Natural killer cell (primary cell): ENCODE measurements around the gene TYW1B. TPM values are rescaled to one million over a fixed set of nuclear protein-coding genes. Genes with fewer than 3 reads are reported as not detected.
"Not testable (repeated sequence)": the region's sequence is repeated elsewhere in the genome, so short reads cannot be mapped to it uniquely, and the experiment has no call there.

Experiments used
- ATAC-seq, 3 donors: fragments of 150-1000 bp in 2 of 3; fragments of 200-7000 bp in 1 of 3; cut with Tn5 transposase; 1 replicate in 1 of 3; 2 replicates in 2 of 3; pipeline ENCODE4 v1.10.0; 2021; ENCODE audit warnings: mild to moderate bottlenecking in 2 of 3, moderate library complexity in 2 of 3
- DNase-seq, 2 donors: peaks; one replicate each; pipeline versions ENCODE4 v3.0.0 to v3.0.0-alpha.2; 2013 to 2021; ENCODE audit warnings: mixed read lengths in 1 of 2
- H3K27ac ChIP-seq: one replicate; pipeline ENCODE4 v1.5.1; 2013; ENCODE audit warnings: mild to moderate bottlenecking, low read length
- H3K27me3 ChIP-seq: one replicate; pipeline ENCODE4 v1.6.1; 2013; ENCODE audit warnings: low read length; ENCODE audit not compliant: control insufficient read depth, insufficient read depth
- H3K36me3 ChIP-seq: one replicate; pipeline ENCODE4 v1.6.1; 2013; ENCODE audit warnings: low read length; ENCODE audit not compliant: control insufficient read depth, insufficient read depth
- H3K4me1 ChIP-seq: one replicate; pipeline ENCODE4 v1.6.1; 2013; ENCODE audit warnings: low read length; ENCODE audit not compliant: control insufficient read depth, insufficient read depth
- H3K4me3 ChIP-seq: one replicate; pipeline ENCODE4 v1.5.1; 2013; ENCODE audit warnings: low read length
- H3K9me3 ChIP-seq: one replicate; pipeline ENCODE4 v1.6.1; 2013; ENCODE audit warnings: low read length; ENCODE audit not compliant: control insufficient read depth, insufficient read depth
- H3K27ac Mint-ChIP-seq, 2 donors: one replicate each; pipeline ENCODE4 v1.8.0; 2022; ENCODE audit warnings: mild to moderate bottlenecking in 2 of 2, mixed read lengths in 2 of 2, moderate library complexity in 1 of 2
- H3K27me3 Mint-ChIP-seq, 2 donors: one replicate each; pipeline ENCODE4 v1.8.0; 2022; ENCODE audit warnings: low read depth in 2 of 2, mixed read lengths in 2 of 2
- H3K36me3 Mint-ChIP-seq: one replicate; pipeline ENCODE4 v1.8.0; 2022; ENCODE audit warnings: mixed read lengths
- H3K4me1 Mint-ChIP-seq, 2 donors: one replicate each; pipeline ENCODE4 v1.8.0; 2022; ENCODE audit warnings: mixed read lengths in 2 of 2
- H3K4me3 Mint-ChIP-seq: one replicate; pipeline ENCODE4 v1.8.0; 2022; ENCODE audit warnings: mild to moderate bottlenecking, moderate library complexity, mixed read lengths
- H3K9me3 Mint-ChIP-seq, 2 donors: one replicate each; pipeline ENCODE4 v1.8.0; 2022; ENCODE audit warnings: mixed read lengths in 2 of 2
- WGBS: methylation state at CpG from one replicate; pipeline ENCODE4 v1.1.7; 2013; ENCODE audit warnings: missing lambda C conversion rate; ENCODE audit not compliant: insufficient coverage; 5-methylcytosine and 5-hydroxymethylcytosine counted together
- intact Hi-C: fragments of 100-400 bp; cut with micrococcal nuclease; formaldehyde crosslinking; loops from one replicate; pipeline ENCODE4 v1.14.2; 2022
- total RNA-seq, 4 donors: library from RNA; stranded (reverse); fragments of 120-200 nt in 1 of 4; gene quantifications; one replicate each; pipeline versions ENCODE4 v1.2.3 to v1.2.4, GENCODE V29; 2013 to 2022
- TF ChIP-seq, protein P1 (sequence below): fragments of 200-600 bp; IDR thresholded peaks from one replicate; pipeline ENCODE4 v1.8.0; 2022; ENCODE audit warnings: antibody characterized with exemption

The TYW1B gene
- total RNA-seq, 3 donors from 2014 or later (not counting 1 experiment from before 2014, with no cell fraction given), result 7.2 to 12.9 (median 7.9) TPM

DNA sequence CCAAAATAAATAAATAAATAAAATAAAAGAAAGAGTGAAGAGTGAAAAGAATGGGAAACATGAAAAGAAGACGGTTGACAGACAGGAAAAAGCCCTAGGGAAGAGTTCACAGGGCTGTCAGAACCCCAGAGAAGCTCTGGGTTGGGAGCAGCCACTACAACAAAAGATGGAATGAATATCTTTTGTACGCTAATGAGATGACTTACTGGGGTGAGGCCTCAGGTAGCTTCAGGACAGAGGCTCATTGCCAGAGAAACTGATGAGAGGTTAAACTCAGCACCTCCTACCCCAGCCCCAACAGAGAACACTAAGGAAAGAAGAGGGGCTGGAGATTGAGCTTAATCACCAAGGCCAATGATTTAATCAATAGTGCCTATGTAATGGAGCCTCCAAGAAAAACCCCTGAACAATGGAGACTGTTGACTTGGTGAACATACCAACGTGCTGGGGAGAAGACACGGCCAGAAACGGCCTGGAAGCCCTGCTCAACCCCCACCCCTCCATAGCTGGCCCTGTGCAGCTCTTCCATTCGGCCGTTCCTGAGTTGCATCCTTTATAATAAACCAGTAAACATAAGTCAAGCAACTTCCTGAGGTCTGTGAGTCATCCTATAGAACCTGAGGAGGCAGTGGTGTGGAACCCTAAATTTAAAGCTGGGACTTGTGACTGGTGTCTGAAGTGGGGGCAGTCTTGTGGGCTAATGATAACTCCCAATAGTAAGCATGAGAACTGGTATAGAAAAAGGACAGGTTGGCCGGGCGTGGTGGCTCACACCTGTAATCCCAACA is 11.4 kb downstream of the TYW1B start:
- H3K27me3 Mint-ChIP-seq, H3K4me3 ChIP-seq, H3K36me3 ChIP-seq, intact Hi-C loops, H3K27ac ChIP-seq, ATAC-seq, H3K9me3 Mint-ChIP-seq, H3K4me3 Mint-ChIP-seq, H3K36me3 Mint-ChIP-seq, DNase-seq, H3K9me3 ChIP-seq, H3K27me3 ChIP-seq, H3K27ac Mint-ChIP-seq: not testable (repeated sequence)
- 97% methylated on average over 9 of the region's 9 CpGs for WGBS
- peaks cover 18 to 27% of the 10 kb centered on the region in 2 donors for H3K4me1 Mint-ChIP-seq
- H3K4me1 ChIP-seq, result peaks cover 11% of the 10 kb centered on the region

DNA sequence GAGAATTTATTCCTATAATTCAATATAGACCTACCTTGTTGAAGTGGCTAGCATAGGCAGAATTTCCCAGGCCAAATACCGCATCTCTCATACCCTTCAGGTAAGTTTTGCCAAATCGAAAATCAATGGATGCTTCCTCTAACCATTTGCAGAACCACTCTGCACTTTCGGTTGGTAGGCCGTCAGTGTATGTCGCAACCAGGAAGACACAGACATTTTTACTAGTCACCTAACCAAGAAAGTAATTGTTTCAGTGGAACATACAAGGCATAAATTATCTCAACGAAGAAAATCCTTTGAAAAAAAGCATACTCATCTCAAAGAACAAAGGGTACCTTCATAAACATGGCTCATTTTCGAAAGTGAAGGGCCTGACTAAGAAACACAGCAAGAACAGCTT is 17.6 kb downstream of the TYW1B start:
- H3K4me1 Mint-ChIP-seq, H3K27me3 ChIP-seq, H3K4me3 Mint-ChIP-seq, intact Hi-C loops, H3K27ac ChIP-seq, H3K27me3 Mint-ChIP-seq, H3K9me3 ChIP-seq, ATAC-seq, H3K4me3 ChIP-seq, H3K9me3 Mint-ChIP-seq, H3K27ac Mint-ChIP-seq, DNase-seq, H3K4me1 ChIP-seq: not testable (repeated sequence)
- WGBS, result 84% methylated on average over 4 of the region's 7 CpGs
- H3K36me3 Mint-ChIP-seq, result peaks cover 10% of the 10 kb centered on the region
- H3K36me3 ChIP-seq, result peaks cover 10% of the 10 kb centered on the region

DNA sequence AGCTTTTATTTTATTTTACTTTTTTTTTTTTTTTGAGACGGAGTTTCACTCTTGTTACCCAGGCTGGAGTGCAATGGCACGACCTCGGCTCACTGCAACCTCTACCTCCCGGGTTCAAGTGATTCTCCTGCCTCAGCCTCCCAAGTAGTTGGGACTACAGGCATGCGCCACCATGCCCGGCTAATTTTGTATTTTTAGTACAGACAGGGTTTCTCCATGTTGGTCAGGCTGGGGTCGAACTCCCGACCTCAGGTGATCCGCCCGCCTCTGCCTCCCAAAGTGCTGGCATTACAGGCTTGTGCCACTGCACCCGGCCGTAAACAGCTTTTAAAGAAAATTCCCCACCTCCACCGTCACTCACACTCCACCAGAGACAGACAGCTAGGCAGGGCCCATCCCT is 19.5 kb downstream of the TYW1B start:
- WGBS, result 97% methylated on average over 13 of the region's 13 CpGs
- ATAC-seq, H3K27ac ChIP-seq, H3K27me3 Mint-ChIP-seq, H3K4me1 ChIP-seq, H3K4me3 ChIP-seq, H3K9me3 ChIP-seq, DNase-seq, H3K4me3 Mint-ChIP-seq, H3K9me3 Mint-ChIP-seq, H3K4me1 Mint-ChIP-seq, intact Hi-C loops, H3K27ac Mint-ChIP-seq, H3K27me3 ChIP-seq: not testable (repeated sequence)
- peaks cover 10% of the 10 kb centered on the region for H3K36me3 ChIP-seq
- H3K36me3 Mint-ChIP-seq, result peaks cover 10% of the 10 kb centered on the region

DNA sequence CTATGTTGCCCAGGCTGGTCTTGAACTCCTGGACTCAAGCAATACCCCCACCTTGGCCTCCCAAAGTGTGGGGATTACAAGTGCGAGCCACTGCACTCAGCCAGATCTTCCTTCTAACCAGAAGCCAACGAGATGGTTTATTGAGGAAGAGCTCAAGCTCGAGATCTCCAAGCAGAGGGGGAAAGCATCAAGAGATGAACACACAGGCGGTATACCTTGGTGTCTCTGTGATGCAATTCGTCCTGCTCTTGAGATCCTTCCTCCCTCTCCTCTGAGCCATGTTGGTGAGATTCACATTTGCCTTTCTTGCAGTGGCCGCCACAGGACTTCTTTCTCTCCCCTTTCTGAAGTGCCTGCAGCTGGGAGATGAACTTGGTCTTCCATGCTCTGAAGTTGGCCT is 21.1 kb downstream of the TYW1B start:
- peaks cover 12% of the 10 kb centered on the region for H3K36me3 ChIP-seq
- peaks cover 15% of the 10 kb centered on the region for H3K36me3 Mint-ChIP-seq
- 89% methylated on average over 6 of the region's 6 CpGs for WGBS

DNA sequence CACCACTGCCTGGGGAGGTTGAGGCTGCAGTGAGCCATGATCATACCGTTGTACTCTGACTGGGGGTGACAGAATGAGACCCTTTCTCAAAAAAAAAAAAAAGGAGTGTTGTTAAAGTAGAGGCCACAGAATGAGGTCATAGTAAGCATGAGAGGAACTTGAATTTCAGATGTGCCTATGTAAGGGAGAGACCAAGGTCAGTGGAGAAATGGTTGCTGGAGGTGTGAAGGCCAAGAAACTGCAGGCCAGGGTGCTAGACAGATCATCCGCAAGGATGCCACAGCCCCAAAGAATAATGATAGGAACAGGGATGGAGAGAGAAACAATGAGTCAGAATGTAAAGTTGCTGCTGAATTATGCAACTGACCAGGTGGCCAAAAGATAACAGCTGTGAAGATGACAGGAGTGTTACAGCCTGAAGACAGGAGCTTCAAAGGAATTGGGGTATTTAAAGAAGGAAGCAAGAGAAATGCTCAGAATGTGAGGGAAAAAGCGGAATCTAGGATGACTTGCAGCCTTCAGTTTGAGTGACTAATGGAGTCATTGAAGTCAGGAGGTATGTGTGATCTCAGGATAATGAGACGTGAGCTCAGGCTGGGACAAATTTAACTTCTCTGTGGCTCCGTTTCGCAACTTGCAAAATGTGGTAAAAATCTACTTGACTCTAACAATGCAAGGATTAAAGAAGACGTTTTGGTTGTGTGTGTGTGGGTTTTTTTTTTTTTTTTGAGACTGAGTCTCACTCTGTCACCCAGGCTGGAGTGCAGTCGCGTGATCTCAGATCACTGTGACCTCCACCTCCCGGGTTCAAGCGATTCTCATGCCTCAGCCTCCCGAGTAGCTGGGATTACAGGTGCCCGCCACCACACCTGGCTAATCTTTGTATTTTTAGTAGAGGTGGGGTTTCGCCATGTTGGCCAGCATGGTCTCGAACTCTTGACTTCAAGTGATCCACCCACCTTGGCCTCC is 22.2 kb downstream of the TYW1B start:
- intact Hi-C loops, result no loop called here
- Mint-ChIP-seq H3K9me3 (no peaks in the 10 kb centered on the region), H3K4me1 (no peaks in the 10 kb centered on the region), H3K27ac (no peak overlapping the region), H3K27me3 (no peaks in the 10 kb centered on the region), H3K4me3 (no peak overlapping the region), H3K36me3 (peaks cover 16% of the 10 kb centered on the region)
- Histone ChIP-seq H3K9me3 (no peaks in the 10 kb centered on the region), H3K27ac (no peak overlapping the region), H3K4me3 (no peak overlapping the region), H3K27me3 (no peaks in the 10 kb centered on the region), H3K4me1 (no peaks in the 10 kb centered on the region), H3K36me3 (peaks cover 12% of the 10 kb centered on the region)
- DNase-seq (no peak), ATAC-seq (peak in 1 of 3 donors; percentile 41)
- WGBS, result 90% methylated on average over 13 of the region's 15 CpGs
- TF ChIP-seq, protein P1, sequence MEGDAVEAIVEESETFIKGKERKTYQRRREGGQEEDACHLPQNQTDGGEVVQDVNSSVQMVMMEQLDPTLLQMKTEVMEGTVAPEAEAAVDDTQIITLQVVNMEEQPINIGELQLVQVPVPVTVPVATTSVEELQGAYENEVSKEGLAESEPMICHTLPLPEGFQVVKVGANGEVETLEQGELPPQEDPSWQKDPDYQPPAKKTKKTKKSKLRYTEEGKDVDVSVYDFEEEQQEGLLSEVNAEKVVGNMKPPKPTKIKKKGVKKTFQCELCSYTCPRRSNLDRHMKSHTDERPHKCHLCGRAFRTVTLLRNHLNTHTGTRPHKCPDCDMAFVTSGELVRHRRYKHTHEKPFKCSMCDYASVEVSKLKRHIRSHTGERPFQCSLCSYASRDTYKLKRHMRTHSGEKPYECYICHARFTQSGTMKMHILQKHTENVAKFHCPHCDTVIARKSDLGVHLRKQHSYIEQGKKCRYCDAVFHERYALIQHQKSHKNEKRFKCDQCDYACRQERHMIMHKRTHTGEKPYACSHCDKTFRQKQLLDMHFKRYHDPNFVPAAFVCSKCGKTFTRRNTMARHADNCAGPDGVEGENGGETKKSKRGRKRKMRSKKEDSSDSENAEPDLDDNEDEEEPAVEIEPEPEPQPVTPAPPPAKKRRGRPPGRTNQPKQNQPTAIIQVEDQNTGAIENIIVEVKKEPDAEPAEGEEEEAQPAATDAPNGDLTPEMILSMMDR, result no peak

More for the DNA sequence above, 21.1 kb downstream of the TYW1B start:
- H3K9me3 Mint-ChIP-seq, H3K27me3 Mint-ChIP-seq, H3K4me1 ChIP-seq, intact Hi-C loops, H3K27ac ChIP-seq, H3K27me3 ChIP-seq, DNase-seq, H3K27ac Mint-ChIP-seq, H3K4me1 Mint-ChIP-seq, H3K4me3 ChIP-seq, ATAC-seq, H3K9me3 ChIP-seq, H3K4me3 Mint-ChIP-seq: not testable (repeated sequence)

DNA sequence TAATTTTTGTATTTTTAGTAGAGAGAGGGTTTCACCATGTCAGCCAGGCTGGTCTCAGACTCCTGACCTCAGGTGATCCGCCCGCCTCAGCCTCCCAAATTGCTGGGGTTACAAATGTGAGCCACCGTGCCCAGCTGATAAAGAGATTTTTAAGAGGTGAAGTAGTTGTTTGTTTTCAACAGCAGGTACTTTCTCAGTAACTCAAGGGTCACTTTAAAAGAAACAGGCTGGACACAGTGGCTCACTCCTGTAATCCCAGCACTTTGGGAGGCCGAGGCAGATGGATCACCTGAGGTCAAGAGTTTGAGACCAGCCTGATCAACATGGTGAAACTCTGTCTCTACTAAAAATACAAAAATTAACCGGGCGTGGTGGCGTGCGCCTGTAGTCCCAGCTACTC is 24.2 kb downstream of the TYW1B start:
- H3K36me3 ChIP-seq, result peaks cover 10% of the 10 kb centered on the region
- H3K9me3 Mint-ChIP-seq, H3K4me1 Mint-ChIP-seq, H3K27ac ChIP-seq, DNase-seq, intact Hi-C loops, H3K27ac Mint-ChIP-seq, H3K4me3 Mint-ChIP-seq, ATAC-seq, H3K4me3 ChIP-seq, H3K4me1 ChIP-seq, H3K27me3 Mint-ChIP-seq, H3K9me3 ChIP-seq, H3K27me3 ChIP-seq: not testable (repeated sequence)
- WGBS, result 96% methylated on average over 4 of the region's 8 CpGs
- peaks cover 16% of the 10 kb centered on the region for H3K36me3 Mint-ChIP-seq

DNA sequence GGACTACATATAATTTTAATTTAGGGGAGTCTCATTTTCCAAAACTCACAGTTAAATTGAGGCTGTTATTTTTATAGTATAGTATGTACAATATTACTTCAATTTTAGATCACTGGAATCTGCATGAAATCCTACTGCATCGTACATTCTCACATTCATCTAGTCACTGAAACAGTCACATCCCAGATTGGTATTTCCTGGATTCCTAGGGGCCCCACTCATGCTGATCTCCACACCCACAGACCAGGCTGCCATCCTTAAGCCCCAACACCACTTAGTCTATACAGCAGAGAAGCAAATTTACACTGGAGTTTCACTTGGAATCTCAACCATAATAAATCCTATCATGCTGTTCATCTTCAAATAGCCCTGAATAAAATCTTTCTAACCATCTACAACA is 26.4 kb downstream of the TYW1B start:
- WGBS, result 60% methylated on average over 1 of the region's 1 CpG
- H3K36me3 ChIP-seq, H3K4me3 Mint-ChIP-seq, intact Hi-C loops, H3K27me3 Mint-ChIP-seq, H3K4me1 Mint-ChIP-seq, DNase-seq, H3K27ac Mint-ChIP-seq, H3K27ac ChIP-seq, H3K36me3 Mint-ChIP-seq, H3K9me3 Mint-ChIP-seq, H3K4me1 ChIP-seq, H3K9me3 ChIP-seq, H3K4me3 ChIP-seq, H3K27me3 ChIP-seq, ATAC-seq: not testable (repeated sequence)
